Endothelial cell of umbilical vein (primary cell): ENCODE results near the gene RMDN2. TPM values are rescaled to one million over a fixed set of nuclear protein-coding genes. Genes with fewer than 3 reads are reported as not detected.

Experiments
- BruUV-seq: library from RNA; stranded (reverse); fragments of 400-500 nt; replicated peaks from 2 replicates; lab custom pipeline; 2021; lab: Mats Ljungman, UMichigan
- CTCF ChIA-PET: fragments of 300-600, 350-600 bp; sonication (Branson Sonifier 250); formaldehyde crosslinking; loops from one replicate; lab custom pipeline; 2021; ENCODE audit warnings: antibody characterized with exemption, inconsistent platforms; lab: Charles Lee
- POLR2A ChIA-PET: fragments of 300-600, 350-600 bp; sonication (Branson Sonifier 250); formaldehyde crosslinking; loops from one replicate; lab custom pipeline; 2021; ENCODE audit warnings: antibody characterized with exemption, inconsistent platforms; lab: Charles Lee
- DNase-seq: peaks from one replicate; pipeline ENCODE4 v3.0.0-alpha.2; 2011; ENCODE audit warnings: low read depth, low spot score
- FAIRE-seq: peaks from 2 replicates; lab custom pipeline; 2011; peaks lifted over from hg19 to GRCh38; lab: Jason Lieb, UNC
- H2AFZ ChIP-seq: 2 replicates; pipeline ENCODE4 v1.6.0; 2012; ENCODE audit warnings: low read depth, low read length, control low read depth, inconsistent platforms
- H3K27ac ChIP-seq: 2 replicates; pipeline ENCODE4 v1.5.1; 2011; ENCODE audit warnings: low read depth, mild to moderate bottlenecking, control low read depth, low read length, moderate library complexity; ENCODE audit not compliant: insufficient read depth
- H3K27me3 ChIP-seq, 2 experiments: 2 replicates each; pipeline versions ENCODE4 v1.6.0 to v1.6.1; 2011; ENCODE audit warnings: low read length in 2 of 2, mixed read lengths in 1 of 2; ENCODE audit not compliant: control insufficient read depth in 2 of 2, insufficient read depth in 2 of 2
- H3K36me3 ChIP-seq, 2 experiments: 2 replicates in 1 of 2; 3 replicates in 1 of 2; pipeline ENCODE4 v1.5.1; 2011; ENCODE audit warnings: low read length in 2 of 2, mild to moderate bottlenecking in 1 of 2, moderate library complexity in 1 of 2; ENCODE audit not compliant: control insufficient read depth in 2 of 2, insufficient read depth in 2 of 2; ENCODE audit errors: extremely low read depth in 1 of 2
- H3K4me1 ChIP-seq: 3 replicates; pipeline ENCODE4 v1.5.1; 2011; ENCODE audit warnings: mild to moderate bottlenecking, low read length; ENCODE audit not compliant: control insufficient read depth, insufficient read depth; ENCODE audit errors: extremely low read depth
- H3K4me2 ChIP-seq: 2 replicates; pipeline ENCODE4 v1.6.1; 2011; ENCODE audit warnings: low read length, control low read depth, mixed read lengths; ENCODE audit not compliant: insufficient read depth
- H3K4me3 ChIP-seq, 3 experiments: fragments of 200-600 bp in 1 of 3; sonication (generic), shearing (Covaris generic) in 1 of 3; replicated peaks in 1 of 3; 2 replicates each; pipeline ENCODE4 v1.5.1; 2011 to 2016; ENCODE audit warnings: control low read depth in 3 of 3, low read length in 3 of 3, mild to moderate bottlenecking in 2 of 3, inconsistent platforms in 1 of 3, low read depth in 1 of 3, moderate library complexity in 1 of 3; ENCODE audit not compliant: insufficient read depth in 1 of 3
- H3K79me2 ChIP-seq: 2 replicates; pipeline ENCODE4 v1.6.0; 2012; ENCODE audit warnings: low read length, inconsistent platforms; ENCODE audit not compliant: control insufficient read depth, insufficient read depth
- H3K9ac ChIP-seq: replicated peaks from 2 replicates; pipeline ENCODE3; 2011; ENCODE audit warnings: low read length, control low read depth; ENCODE audit not compliant: insufficient read depth; ENCODE audit errors: extremely low read depth
- H3K9me1 ChIP-seq: replicated peaks from 3 replicates; pipeline ENCODE4 v1.6.0; 2011; ENCODE audit warnings: mild to moderate bottlenecking, low read length; ENCODE audit not compliant: control insufficient read depth, insufficient read depth; ENCODE audit errors: extremely low read depth
- H3K9me3 ChIP-seq: replicated peaks from 2 replicates; pipeline ENCODE4 v1.5.1; 2012; ENCODE audit warnings: low read length, inconsistent platforms; ENCODE audit not compliant: control insufficient read depth, insufficient read depth
- H4K20me1 ChIP-seq: replicated peaks from 2 replicates; pipeline ENCODE3; 2011; ENCODE audit warnings: mild to moderate bottlenecking, low read length; ENCODE audit not compliant: control insufficient read depth, insufficient read depth; ENCODE audit errors: extremely low read depth
- CTCF ChIP-seq, 2 donors: IDR thresholded peaks; 1 replicate in 1 of 2; 2 replicates in 1 of 2; pipeline ENCODE4 v1.5.1; 2011; ENCODE audit warnings: low read length in 2 of 2, mild to moderate bottlenecking in 2 of 2, moderate library complexity in 2 of 2, control low read depth in 1 of 2, inconsistent platforms in 1 of 2, low read depth in 1 of 2; ENCODE audit not compliant: insufficient read depth in 1 of 2; ENCODE audit errors: extremely low read depth in 1 of 2
- EZH2 ChIP-seq: IDR thresholded peaks from 2 replicates; pipeline ENCODE4 v1.6.1; 2012; ENCODE audit warnings: borderline replicate concordance, low read depth, mild to moderate bottlenecking, moderate library complexity, low read length, inconsistent platforms; ENCODE audit not compliant: severe bottlenecking
- FOS ChIP-seq: IDR thresholded peaks from 2 replicates; pipeline ENCODE4 v1.6.1; 2011; ENCODE audit warnings: mild to moderate bottlenecking, low read length, moderate library complexity, borderline replicate concordance; ENCODE audit not compliant: insufficient read depth
- JUN ChIP-seq: IDR thresholded peaks from 2 replicates; pipeline ENCODE4 v1.6.1; 2011; ENCODE audit warnings: borderline replicate concordance, low read depth; ENCODE audit not compliant: insufficient read length, insufficient read depth
- MAX ChIP-seq: IDR thresholded peaks from 2 replicates; pipeline ENCODE4 v1.6.1; 2011; ENCODE audit not compliant: insufficient read depth, insufficient read length
- POLR2A ChIP-seq: IDR thresholded peaks from 2 replicates; pipeline ENCODE4 v1.6.1; 2012; ENCODE audit warnings: low read depth, mild to moderate bottlenecking, control low read depth, low read length
- POLR2AphosphoS5 ChIP-seq: IDR thresholded peaks from 2 replicates; pipeline ENCODE4 v1.6.1; 2012; ENCODE audit warnings: low read depth, mild to moderate bottlenecking, control low read depth, low read length, moderate library complexity; ENCODE audit not compliant: insufficient read depth
- dilution Hi-C: fragments of 300-500 bp; cut with MboI; formaldehyde crosslinking; loops from one replicate; pipeline ENCODE4 v1.15.0; 2019; ENCODE audit warnings: low sequenced_read_pairs; ENCODE audit not compliant: extremely low pct_ligation_motif_present
- intact Hi-C: fragments of 100-400 bp; cut with micrococcal nuclease; formaldehyde crosslinking; loops from one replicate; pipeline ENCODE4 v1.10.0; 2022
- polyA plus RNA-seq, 4 experiments: library from polyadenylated mRNA; depleted of rRNA in 3 of 4; stranded (reverse) in 3 of 4; unstranded in 1 of 4; fragments of >200 nt; gene quantifications; 2 replicates each; pipeline versions ENCODE4 v1.2.1 to v1.2.3, GENCODE V29; 2011 to 2012; ENCODE audit warnings: missing spikeins in 1 of 4
- total RNA-seq: library from RNA; stranded (reverse); gene quantifications from 2 replicates; pipeline ENCODE4 v1.2.3, GENCODE V29; 2021

The RMDN2 gene
- total and polyA plus RNA-seq, 2 donors (not counting 3 experiments of a cell fraction or from before 2014, with no cell fraction given): 0.97 to 2.8 TPM

DNA sequence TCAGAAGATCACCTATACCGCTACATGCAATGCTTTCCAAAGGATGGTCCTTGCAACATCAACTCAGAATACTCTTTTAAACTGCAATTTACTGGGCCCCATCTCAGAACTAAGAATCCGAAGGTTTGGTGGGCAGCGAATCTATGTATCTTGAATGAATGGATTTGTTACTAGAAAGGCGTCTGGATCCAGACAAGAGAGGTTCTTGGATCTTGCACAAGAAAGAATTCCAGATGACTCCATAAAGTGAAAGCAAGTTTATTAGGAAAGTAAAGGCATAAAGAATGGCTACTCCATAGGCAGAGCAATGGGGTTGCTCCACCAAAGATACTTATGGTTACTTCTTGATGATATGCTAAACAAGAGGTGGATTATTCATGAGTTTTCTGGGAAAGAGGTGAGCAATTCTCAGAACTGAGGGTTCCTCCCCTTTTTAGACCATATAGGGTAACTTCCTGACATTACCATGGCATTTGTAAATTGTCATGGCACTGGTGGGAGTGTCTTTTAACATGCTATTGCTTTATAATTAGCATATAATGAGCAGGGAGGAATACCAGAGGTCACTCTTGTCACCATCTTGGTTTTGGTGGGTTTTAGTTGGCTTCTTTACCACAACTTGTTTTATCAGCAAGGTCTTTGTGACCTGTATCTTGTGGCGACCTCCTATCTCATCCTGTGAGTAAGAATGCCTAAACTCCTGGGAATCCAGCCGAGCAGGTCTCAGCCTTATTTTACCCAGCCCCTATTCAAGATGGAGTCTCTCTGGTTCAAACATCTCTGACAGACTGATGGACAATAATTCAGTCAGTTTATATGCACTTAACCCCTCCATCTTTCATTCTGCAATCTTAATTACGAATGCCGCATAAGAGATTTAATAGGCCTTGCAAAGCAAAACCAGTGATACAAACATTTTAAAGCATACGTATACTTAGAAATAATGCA lies 7.5 kb upstream of the RMDN2 start:
- H3K36me3 ChIP-seq: no peaks in the 10 kb centered on the region
- H3K4me1 ChIP-seq: no peaks in the 10 kb centered on the region
- no peak overlapping the region for H3K4me3 ChIP-seq
- H4K20me1 ChIP-seq: no peaks in the 10 kb centered on the region
- H3K27ac ChIP-seq: no peak overlapping the region
- H3K27me3 ChIP-seq: peaks cover 18 to 21% of the 10 kb centered on the region in 2 experiments
- intact Hi-C loops (no loop called here), dilution Hi-C loops (no loop called here)
- H2AFZ ChIP-seq: no peak overlapping the region
- TF ChIP-seq POLR2A: no peak
- H3K79me2 ChIP-seq: no peaks in the 10 kb centered on the region
- no peak overlapping the region for H3K9ac ChIP-seq
- ChIA-PET POLR2A (no interaction called here), CTCF (no interaction called here)
- no peaks in the 10 kb centered on the region for H3K9me3 ChIP-seq
- H3K4me2 ChIP-seq: no peak overlapping the region
- no peak for FAIRE-seq
- no peaks in the 10 kb centered on the region for H3K9me1 ChIP-seq
- no peak for DNase-seq
- no TSS peak for BruUV-seq

- Histone ChIP-seq H4K20me1 (no peaks in the 10 kb centered on the region), H2AFZ (no peak overlapping the region), H3K4me1 (no peaks in the 10 kb centered on the region), H3K4me3 (no peak overlapping the region), H3K27ac (no peak overlapping the region), H3K4me2 (no peak overlapping the region), H3K36me3 (no peaks in the 10 kb centered on the region), H3K79me2 (no peaks in the 10 kb centered on the region), H3K9me3 (no peaks in the 10 kb centered on the region), H3K27me3 (peaks cover 18 to 22% of the 10 kb centered on the region in 2 experiments), H3K9me1 (no peaks in the 10 kb centered on the region), H3K9ac (no peak overlapping the region)
- dilution Hi-C loops (no loop called here), intact Hi-C loops (no loop called here)
- no peak for DNase-seq
- POLR2A ChIA-PET: no interaction called here
- CTCF ChIA-PET: no interaction called here
- no TSS peak for BruUV-seq
- no peak for FAIRE-seq
- no peak for TF ChIP-seq POLR2AphosphoS5
- TF ChIP-seq MAX: no peak
- TF ChIP-seq EZH2: no peak
- TF ChIP-seq CTCF (IDR thresholded peaks at IDR 0.05; ENCODE audit: extremely low read depth in 1 of 2, insufficient read depth in 1 of 2, low read depth in 1 of 2, low read length in 2 of 2): no peak
- TF ChIP-seq JUN: no peak
- no peak for TF ChIP-seq POLR2A
- no peak for TF ChIP-seq FOS
Measured at GRCh38 chr2:37918742-37919186, 6.3 kb upstream of the RMDN2 start.
